ENCODE data around the gene NR1I3.
"Not testable (repeated sequence)": the region's sequence is repeated elsewhere in the genome, so short reads cannot be mapped to it uniquely, and the experiment has no call there.

Gene NR1I3

GRCh38 chr1:161255302-161255701 lies 17.3 kb upstream of the NR1I3 start:
- DNase-seq (ENCODE audit: low read depth); H3K4me3 ChIP-seq (ENCODE audit: low read depth, low read length): not testable (repeated sequence)

- no peak for DNase-seq (ENCODE audit: low read depth)
- H3K4me3 ChIP-seq (ENCODE audit: low read depth, low read length), result no peak overlapping the region
Observed at GRCh38 chr1:161251579-161251978, 13.6 kb upstream of the NR1I3 start.

GRCh38 chr1:161250829-161251228 lies 12.8 kb upstream of the NR1I3 start:
- no peak for DNase-seq (ENCODE audit: low read depth)

GRCh38 chr1:161250100-161250499 lies 12.1 kb upstream of the NR1I3 start:
- not testable (repeated sequence) for DNase-seq (ENCODE audit: low read depth); H3K4me3 ChIP-seq (ENCODE audit: low read depth, low read length)

More at GRCh38 chr1:161250829-161251228, 12.8 kb upstream of the NR1I3 start:
- no peak overlapping the region for H3K4me3 ChIP-seq (ENCODE audit: low read depth, low read length)

- no peak for DNase-seq (ENCODE audit: low read depth)
- no peak overlapping the region for H3K4me3 ChIP-seq (ENCODE audit: low read depth, low read length)
Observed at GRCh38 chr1:161244888-161245287, 6.9 kb upstream of the NR1I3 start.

- H3K4me3 ChIP-seq (ENCODE audit: low read depth, low read length), result no peak overlapping the region
- no peak for DNase-seq (ENCODE audit: low read depth)
Observed at GRCh38 chr1:161242313-161242712, 4.3 kb upstream of the NR1I3 start.

- H3K4me3 ChIP-seq (ENCODE audit: low read depth, low read length), result no peak overlapping the region
Observed at GRCh38 chr1:161241682-161242081, 3.7 kb upstream of the NR1I3 start.

GRCh38 chr1:161235957-161236775 lies 1.8 kb downstream of the NR1I3 start:
- DNase-seq (ENCODE audit: low read depth), result no peak
- H3K4me3 ChIP-seq (ENCODE audit: low read depth, low read length), result no peak overlapping the region

More at GRCh38 chr1:161241682-161242081, 3.7 kb upstream of the NR1I3 start:
- no peak for DNase-seq (ENCODE audit: low read depth)

- DNase-seq (ENCODE audit: low read depth), result no peak
- no peak overlapping the region for H3K4me3 ChIP-seq (ENCODE audit: low read depth, low read length)
Observed at GRCh38 chr1:161233102-161233501, 4.9 kb downstream of the NR1I3 start.

- DNase-seq (ENCODE audit: low read depth), result no peak
- H3K4me3 ChIP-seq (ENCODE audit: low read depth, low read length), result no peak overlapping the region
Observed at GRCh38 chr1:161230762-161231161, 7.2 kb downstream of the NR1I3 start.

- DNase-seq (ENCODE audit: low read depth), result no peak
- no peak overlapping the region for H3K4me3 ChIP-seq (ENCODE audit: low read depth, low read length)
Observed at GRCh38 chr1:161229896-161230295, 8.1 kb downstream of the NR1I3 start.

- H3K4me3 ChIP-seq (ENCODE audit: low read depth, low read length), result no peak overlapping the region
- DNase-seq (ENCODE audit: low read depth), result no peak
Observed at GRCh38 chr1:161228032-161228431, 10.0 kb downstream of the NR1I3 start.

- H3K4me3 ChIP-seq (ENCODE audit: low read depth, low read length), result peak overlapping the region; percentile 5
- DNase-seq (ENCODE audit: low read depth), result peak; percentile 23
Observed at GRCh38 chr1:161227196-161227871, 10.7 kb downstream of the NR1I3 start.

GRCh38 chr1:161226759-161227158 lies 11.2 kb downstream of the NR1I3 start:
- no peak for DNase-seq (ENCODE audit: low read depth)
- H3K4me3 ChIP-seq (ENCODE audit: low read depth, low read length), result peak overlapping the region; percentile 66

GRCh38 chr1:161226320-161226711 lies 11.7 kb downstream of the NR1I3 start:
- peak overlapping the region; percentile 66 for H3K4me3 ChIP-seq (ENCODE audit: low read depth, low read length)
- DNase-seq (ENCODE audit: low read depth), result no peak

GRCh38 chr1:161225534-161226319 lies 12.3 kb downstream of the NR1I3 start, which contains the start of gene TOMM40L:
TOMM40L (plus strand) TSS chr1:161226060; CDS start chr1:161226490, 430 bp downstream.
- peak; percentile 99 for DNase-seq (ENCODE audit: low read depth)
- H3K4me3 ChIP-seq (ENCODE audit: low read depth, low read length), result peak within 1 kb of the TSS; percentile 66

- DNase-seq (ENCODE audit: low read depth), result no peak
- H3K4me3 ChIP-seq (ENCODE audit: low read depth, low read length), result no peak overlapping the region
Observed at GRCh38 chr1:161225178-161225533, 12.8 kb downstream of the NR1I3 start.

GRCh38 chr1:161224695-161225087 lies 13.3 kb downstream of the NR1I3 start:
- DNase-seq (ENCODE audit: low read depth); H3K4me3 ChIP-seq (ENCODE audit: low read depth, low read length): not testable (repeated sequence)

GRCh38 chr1:161223805-161224694 lies 14.0 kb downstream of the NR1I3 start:
- no peak overlapping the region for H3K4me3 ChIP-seq (ENCODE audit: low read depth, low read length)
- no peak for DNase-seq (ENCODE audit: low read depth)
